Panc1 (cell line): ENCODE results near the gene MYO1E. TPM values are rescaled to one million over a fixed set of nuclear protein-coding genes. Genes with fewer than 3 reads are reported as not detected.

Experiments
- ATAC-seq: fragments of 200-7000 bp; cut with Tn5 transposase; 2 replicates; pipeline ENCODE4 v1.9.1; 2020; ENCODE audit warnings: mild to moderate bottlenecking, moderate library complexity
- BruUV-seq: library from RNA; stranded (reverse); fragments of 400-500 nt; replicated peaks from 2 replicates; lab custom pipeline; 2021; lab: Mats Ljungman, UMichigan
- CTCF ChIA-PET: fragments of 300-600 bp; sonication (Branson Sonifier 250); formaldehyde crosslinking; loops from one replicate; lab custom pipeline; 2022; ENCODE audit warnings: antibody characterized with exemption; lab: Charles Lee
- POLR2A ChIA-PET: fragments of 300-600 bp; sonication (Branson Sonifier 250); formaldehyde crosslinking; loops from one replicate; lab custom pipeline; 2022; ENCODE audit warnings: antibody characterized with exemption; lab: Charles Lee
- DNase-seq: peaks from one replicate; pipeline ENCODE4 v3.0.0-alpha.2; 2010; ENCODE audit warnings: low read depth, low spot score
- H3K27ac ChIP-seq: 2 replicates; pipeline ENCODE4 v1.5.1; 2011; ENCODE audit warnings: mild to moderate bottlenecking, low read length, inconsistent platforms
- H3K27me3 ChIP-seq: fragments of 200-500 bp; sonication (Bioruptor generic); 2 replicates; pipeline ENCODE4 v1.6.0; 2014; ENCODE audit warnings: low read length, inconsistent platforms; ENCODE audit not compliant: control insufficient read depth, insufficient read depth
- H3K36me3 ChIP-seq: fragments of 200-500 bp; sonication (Bioruptor generic); 2 replicates; pipeline ENCODE4 v1.5.1; 2014; ENCODE audit warnings: inconsistent platforms, mild to moderate bottlenecking, low read length, moderate library complexity; ENCODE audit not compliant: control insufficient read depth, insufficient read depth
- H3K4me1 ChIP-seq: 2 replicates; pipeline ENCODE4 v1.5.1; 2011; ENCODE audit warnings: inconsistent platforms, mild to moderate bottlenecking, low read length, moderate library complexity; ENCODE audit not compliant: control insufficient read depth, insufficient read depth
- H3K4me3 ChIP-seq, 2 experiments: 2 replicates each; pipeline ENCODE4 v1.5.1; 2011 to 2012; ENCODE audit warnings: low read depth in 2 of 2, low read length in 2 of 2, mild to moderate bottlenecking in 2 of 2, inconsistent platforms in 1 of 2, moderate library complexity in 1 of 2
- H3K9me3 ChIP-seq: fragments of 200-500 bp; sonication (Bioruptor generic); 2 replicates; pipeline ENCODE4 v1.5.1; 2014; ENCODE audit warnings: low read depth, mild to moderate bottlenecking, inconsistent platforms, low read length, moderate library complexity; ENCODE audit not compliant: control insufficient read depth, insufficient read depth
- CTCF ChIP-seq: fragments of 450-650 bp; IDR thresholded peaks from 2 replicates; pipeline ENCODE4 v1.5.1; 2017; ENCODE audit warnings: mild to moderate bottlenecking
- POLR2AphosphoS5 ChIP-seq: IDR thresholded peaks from 2 replicates; pipeline ENCODE4 v1.6.1; 2012; ENCODE audit warnings: mild to moderate bottlenecking, low read depth, low read length, moderate library complexity
- REST ChIP-seq, 2 experiments: IDR thresholded peaks; 2 replicates each; pipeline ENCODE4 v1.6.1; 2011 to 2012; ENCODE audit warnings: low read depth in 2 of 2, control low read depth in 1 of 2, low read length in 1 of 2, mild to moderate bottlenecking in 1 of 2, moderate library complexity in 1 of 2; ENCODE audit not compliant: insufficient read depth in 1 of 2
- SIN3A ChIP-seq: IDR thresholded peaks from 2 replicates; pipeline ENCODE4 v1.6.1; 2012; ENCODE audit warnings: low read depth, mild to moderate bottlenecking, low read length, moderate library complexity, borderline replicate concordance; ENCODE audit not compliant: insufficient read depth
- TCF7L2 ChIP-seq: IDR thresholded peaks from 2 replicates; pipeline ENCODE4 v1.6.1; 2011; ENCODE audit warnings: mild to moderate bottlenecking, low read depth, low read length, inconsistent platforms
- in situ Hi-C: cut with HindIII; loops from 2 replicates; pipeline ENCODE4 v1.10.0; 2016; ENCODE audit warnings: low sequenced_read_pairs, low pct_unique_long_range_greater_than_20kb
- intact Hi-C: fragments of 100-400 bp; cut with micrococcal nuclease; formaldehyde crosslinking; loops from one replicate; pipeline ENCODE4 v1.10.0; 2022; ENCODE audit not compliant: unreplicated experiment
- total RNA-seq: library from RNA; stranded (reverse); gene quantifications from one replicate; pipeline ENCODE4 v1.2.1, GENCODE V29; 2021; ENCODE audit not compliant: unreplicated experiment

Gene MYO1E
- total RNA-seq, 1 experiment from 2014 or later = 161 TPM

- Histone ChIP-seq H3K27me3 (no peaks in the 10 kb centered on the region), H3K9me3 (no peaks in the 10 kb centered on the region), H3K4me3 (no peak overlapping the region), H3K36me3 (no peaks in the 10 kb centered on the region), H3K27ac (no peak overlapping the region), H3K4me1 (no peaks in the 10 kb centered on the region)
- ChIA-PET POLR2A (interaction anchor here (0.5 kb wide), 1 partner anchor 106 kb away, joined by 9 read pairs; no protein-coding TSS in a partner anchor), CTCF (no interaction called here)
- TF ChIP-seq REST (IDR thresholded peaks at IDR 0.05; ENCODE audit: insufficient read depth in 1 of 2, low read depth in 2 of 2, low read length in 1 of 2) (no peak), TCF7L2 (no peak), POLR2AphosphoS5 (no peak), CTCF (no peak), SIN3A (no peak)
- DNase-seq (no peak), ATAC-seq (no peak)
- in situ Hi-C loops = no loop called here
- intact Hi-C loops = no loop called here
- BruUV-seq = no TSS peak
Measured at GRCh38 chr15:59185725-59186124, 186.9 kb downstream of the MYO1E start.

- TF ChIP-seq POLR2AphosphoS5 (no peak), TCF7L2 (no peak), REST (IDR thresholded peaks at IDR 0.05; ENCODE audit: insufficient read depth in 1 of 2, low read depth in 2 of 2, low read length in 1 of 2) (no peak), SIN3A (no peak), CTCF (no peak)
- H3K4me1 ChIP-seq = no peaks in the 10 kb centered on the region
- POLR2A ChIA-PET = no interaction called here
- no peaks in the 10 kb centered on the region for H3K36me3 ChIP-seq
- intact Hi-C loops (no loop called here), in situ Hi-C loops (no loop called here)
- CTCF ChIA-PET = no interaction called here
- DNase-seq = no peak
- no peak overlapping the region for H3K27ac ChIP-seq
- H3K4me3 ChIP-seq = no peak overlapping the region
- ATAC-seq = no peak
- no peaks in the 10 kb centered on the region for H3K9me3 ChIP-seq
- no peaks in the 10 kb centered on the region for H3K27me3 ChIP-seq
- no TSS peak for BruUV-seq
Measured at GRCh38 chr15:59180945-59181600, 191.6 kb downstream of the MYO1E start.
